OCI-LY3 (cell line): ENCODE data around the gene TMEM135.

ENCODE experiments used
- H2AFZ ChIP-seq: fragments of 200-600, 300-600 bp; shearing (Covaris generic); 2 replicates; pipeline ENCODE4 v1.6.0; 2014; ENCODE audit warnings: antibody characterized with exemption, low read depth, low read length
- H3K27ac ChIP-seq: fragments of 200-600, 300-600 bp; sonication (generic); 2 replicates; pipeline ENCODE4 v1.5.1; 2014; ENCODE audit warnings: mild to moderate bottlenecking, low read length, moderate library complexity, mixed read lengths
- H3K27me3 ChIP-seq: fragments of 200-600, 300-600 bp; sonication (generic); 2 replicates; pipeline ENCODE4 v1.6.1; 2014; ENCODE audit warnings: low read depth, low read length, mixed read lengths
- H3K36me3 ChIP-seq: fragments of 200-600, 300-600 bp; sonication (generic); replicated peaks from 2 replicates; pipeline ENCODE3; 2014; ENCODE audit warnings: low read depth, low read length, mixed read lengths
- H3K4me1 ChIP-seq: fragments of 300-600, 200-600 bp; sonication (generic); 2 replicates; pipeline ENCODE4 v1.6.1; 2014; ENCODE audit warnings: low read length, mixed read lengths
- H3K4me2 ChIP-seq: fragments of 200-600, 300-600 bp; sonication (generic); 2 replicates; pipeline ENCODE4 v1.6.1; 2014; ENCODE audit warnings: low read length, mixed read lengths
- H3K4me3 ChIP-seq: fragments of 300-600, 200-600 bp; sonication (generic); 2 replicates; pipeline ENCODE4 v1.5.1; 2014; ENCODE audit warnings: antibody characterized with exemption, mild to moderate bottlenecking, low read length, moderate library complexity
- H3K79me2 ChIP-seq: fragments of 300-600, 200-600 bp; shearing (Covaris generic); 2 replicates; pipeline ENCODE4 v1.6.1; 2014; ENCODE audit warnings: mild to moderate bottlenecking, low read length, mixed read lengths
- H3K9ac ChIP-seq: fragments of 300-600, 200-600 bp; shearing (Covaris generic); 2 replicates; pipeline ENCODE4 v1.6.0; 2014; ENCODE audit warnings: mild to moderate bottlenecking, low read length, moderate library complexity
- H3K9me3 ChIP-seq: fragments of 200-600, 300-600 bp; shearing (Covaris generic); 2 replicates; pipeline ENCODE4 v1.6.1; 2014; ENCODE audit warnings: low read length, mixed read lengths; ENCODE audit not compliant: insufficient read depth
- H4K20me1 ChIP-seq: fragments of 200-600, 300-600 bp; sonication (generic); 2 replicates; pipeline ENCODE4 v1.6.1; 2016; ENCODE audit warnings: low read length, mixed read lengths; ENCODE audit not compliant: insufficient read depth
- EZH2phosphoT487 ChIP-seq: fragments of 200-600 bp; shearing (Covaris generic); IDR thresholded peaks from 2 replicates; pipeline ENCODE4 v1.6.1; 2018; ENCODE audit warnings: antibody characterized with exemption, mixed run types, low read depth
- TF ChIP-seq, protein P1 (sequence below): fragments of 200-600, 300-600 bp; sonication (generic); IDR thresholded peaks from 2 replicates; pipeline ENCODE4 v1.5.1; 2014; ENCODE audit warnings: antibody characterized with exemption, low read length, low read depth

TMEM135 gene

DNA sequence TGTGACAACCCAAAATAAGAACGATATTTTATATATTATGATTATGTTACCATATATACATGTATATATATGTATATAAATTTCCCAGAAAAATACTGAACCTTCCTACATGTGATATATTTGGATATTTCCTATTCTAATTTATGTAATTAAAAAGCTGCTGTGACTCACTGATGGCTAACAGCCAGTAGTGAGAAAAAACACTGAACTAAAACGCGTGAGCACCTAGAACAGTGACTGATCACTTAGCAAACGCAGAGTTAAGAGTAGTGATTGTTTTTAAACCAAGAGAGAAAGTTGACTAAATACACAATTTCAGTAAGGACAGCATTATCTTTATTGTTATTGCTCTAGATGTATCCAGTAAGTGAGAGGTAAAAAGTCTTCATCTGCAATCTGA lies 213.8 kb downstream of the TMEM135 start:
- Histone ChIP-seq H3K79me2 (peaks cover 3% of the 10 kb centered on the region; the same call in 1 of the 2 replicates), H3K4me1 (peaks cover 31% of the 10 kb centered on the region), H4K20me1 (no peaks in the 10 kb centered on the region)

DNA sequence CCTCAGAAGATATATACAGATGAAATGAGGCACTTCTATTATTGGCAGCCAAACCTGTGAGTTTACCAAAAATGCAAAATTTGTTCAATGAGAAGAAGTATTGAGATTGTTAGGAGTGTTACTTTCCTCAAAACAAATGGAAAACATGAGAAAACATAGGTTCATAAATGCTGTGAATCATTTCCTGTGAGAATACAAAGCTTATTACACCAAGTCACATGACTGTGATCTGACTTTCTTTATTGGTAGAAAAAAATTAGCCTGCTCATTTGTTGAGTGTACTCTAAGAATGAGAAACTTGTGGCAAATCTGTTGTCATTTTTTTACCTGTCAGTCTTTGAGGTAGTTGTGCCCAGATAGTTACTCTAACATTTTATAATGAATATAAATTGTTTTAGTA lies 215.1 kb downstream of the TMEM135 start:
- Histone ChIP-seq H4K20me1 (no peaks in the 10 kb centered on the region), H3K4me1 (peaks cover 39% of the 10 kb centered on the region), H3K36me3 (peaks cover 14% of the 10 kb centered on the region)

More for the DNA sequence above, 213.8 kb downstream of the TMEM135 start:
- peak overlapping the region; percentile 56 for H3K4me2 ChIP-seq
- TF ChIP-seq EZH2phosphoT487: no peak
- TF ChIP-seq, protein P1, sequence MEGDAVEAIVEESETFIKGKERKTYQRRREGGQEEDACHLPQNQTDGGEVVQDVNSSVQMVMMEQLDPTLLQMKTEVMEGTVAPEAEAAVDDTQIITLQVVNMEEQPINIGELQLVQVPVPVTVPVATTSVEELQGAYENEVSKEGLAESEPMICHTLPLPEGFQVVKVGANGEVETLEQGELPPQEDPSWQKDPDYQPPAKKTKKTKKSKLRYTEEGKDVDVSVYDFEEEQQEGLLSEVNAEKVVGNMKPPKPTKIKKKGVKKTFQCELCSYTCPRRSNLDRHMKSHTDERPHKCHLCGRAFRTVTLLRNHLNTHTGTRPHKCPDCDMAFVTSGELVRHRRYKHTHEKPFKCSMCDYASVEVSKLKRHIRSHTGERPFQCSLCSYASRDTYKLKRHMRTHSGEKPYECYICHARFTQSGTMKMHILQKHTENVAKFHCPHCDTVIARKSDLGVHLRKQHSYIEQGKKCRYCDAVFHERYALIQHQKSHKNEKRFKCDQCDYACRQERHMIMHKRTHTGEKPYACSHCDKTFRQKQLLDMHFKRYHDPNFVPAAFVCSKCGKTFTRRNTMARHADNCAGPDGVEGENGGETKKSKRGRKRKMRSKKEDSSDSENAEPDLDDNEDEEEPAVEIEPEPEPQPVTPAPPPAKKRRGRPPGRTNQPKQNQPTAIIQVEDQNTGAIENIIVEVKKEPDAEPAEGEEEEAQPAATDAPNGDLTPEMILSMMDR: no peak
- no peak overlapping the region for H3K4me3 ChIP-seq
- H3K9ac ChIP-seq: peak overlapping the region; percentile 19; the same call in 1 of the 2 replicates
- no peaks in the 10 kb centered on the region for H3K27me3 ChIP-seq
- no peak overlapping the region for H2AFZ ChIP-seq
- peaks cover 14% of the 10 kb centered on the region for H3K36me3 ChIP-seq
- H3K9me3 ChIP-seq: no peaks in the 10 kb centered on the region
- H3K27ac ChIP-seq: peak overlapping the region; percentile 67

DNA sequence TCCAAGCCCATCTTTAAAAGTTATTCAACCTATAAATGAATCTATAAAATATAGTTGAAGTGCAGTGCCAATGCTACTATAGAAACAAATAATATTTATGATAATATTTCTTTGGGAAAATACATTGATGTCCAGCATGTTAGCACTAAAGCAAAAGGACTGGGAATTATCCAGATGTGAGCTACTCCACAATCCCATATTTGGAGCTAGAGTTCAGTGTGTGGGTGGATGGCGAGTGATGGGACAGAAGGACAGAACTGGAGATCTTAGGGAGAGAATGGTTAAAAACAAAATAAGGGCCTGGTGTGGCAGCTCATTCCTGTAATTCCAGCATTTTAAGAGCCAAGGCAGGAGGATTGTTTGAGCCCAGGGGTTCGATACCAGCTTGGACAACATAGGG lies 216.8 kb downstream of the TMEM135 start:
- H3K79me2 ChIP-seq: peaks cover 3% of the 10 kb centered on the region; the same call in 1 of the 2 replicates
- peaks cover 7% of the 10 kb centered on the region for H3K36me3 ChIP-seq
- no peak overlapping the region for H3K27ac ChIP-seq
- no peaks in the 10 kb centered on the region for H3K9me3 ChIP-seq
- no peak overlapping the region for H3K4me3 ChIP-seq
- TF ChIP-seq, protein P1: no peak
- TF ChIP-seq EZH2phosphoT487: no peak
- H3K27me3 ChIP-seq: no peaks in the 10 kb centered on the region
- no peak overlapping the region for H3K4me2 ChIP-seq
- peaks cover 39% of the 10 kb centered on the region for H3K4me1 ChIP-seq
- H4K20me1 ChIP-seq: no peaks in the 10 kb centered on the region
- no peak overlapping the region for H2AFZ ChIP-seq
- H3K9ac ChIP-seq: no peak overlapping the region

More for the DNA sequence above, 215.1 kb downstream of the TMEM135 start:
- Histone ChIP-seq H3K79me2 (peaks cover 3% of the 10 kb centered on the region; the same call in 1 of the 2 replicates), H3K4me3 (no peak overlapping the region), H3K4me2 (no peak overlapping the region), H3K27ac (no peak overlapping the region), H3K27me3 (no peaks in the 10 kb centered on the region), H3K9me3 (no peaks in the 10 kb centered on the region), H3K9ac (no peak overlapping the region), H2AFZ (no peak overlapping the region)
- TF ChIP-seq, protein P1: no peak
- TF ChIP-seq EZH2phosphoT487: no peak

DNA sequence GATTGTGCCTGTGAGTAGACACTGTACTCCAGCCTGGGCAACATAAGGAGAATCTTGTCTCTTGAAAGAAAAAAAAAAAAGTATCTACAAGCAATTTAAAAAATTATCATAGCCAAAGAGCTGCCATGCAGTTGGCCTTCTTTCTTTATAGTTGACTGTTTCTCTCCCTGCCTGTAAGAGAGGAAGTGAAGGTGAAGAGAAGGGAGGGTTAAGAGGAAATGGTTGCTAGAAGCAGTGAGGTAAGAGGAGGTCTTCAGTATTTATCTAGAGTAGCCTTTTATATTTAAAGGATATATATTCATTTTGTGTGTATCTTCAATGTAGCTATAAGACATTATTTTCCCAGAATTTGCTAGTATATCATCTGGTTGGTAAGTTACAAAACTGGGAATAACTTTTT lies 217.9 kb downstream of the TMEM135 start:
- peaks cover 39% of the 10 kb centered on the region for H3K4me1 ChIP-seq
- no peaks in the 10 kb centered on the region for H3K9me3 ChIP-seq
- peaks cover 7% of the 10 kb centered on the region for H3K36me3 ChIP-seq
- no peak for TF ChIP-seq EZH2phosphoT487
- no peaks in the 10 kb centered on the region for H3K27me3 ChIP-seq
- peak overlapping the region; percentile 2; the same call in 1 of the 2 replicates for H3K4me2 ChIP-seq
- no peak overlapping the region for H3K9ac ChIP-seq
- H4K20me1 ChIP-seq: no peaks in the 10 kb centered on the region
- peaks cover 3% of the 10 kb centered on the region; the same call in 1 of the 2 replicates for H3K79me2 ChIP-seq
- H3K27ac ChIP-seq: peak overlapping the region; percentile 18; the same call in 1 of the 2 replicates
- no peak overlapping the region for H2AFZ ChIP-seq
- H3K4me3 ChIP-seq: no peak overlapping the region
